SU-DHL-6 (cell line): ENCODE data around the gene FIGNL2.

Experiments
- EZH2phosphoT487 ChIP-seq: fragments of 200-600 bp; sonication (generic), shearing (Covaris generic); conservative IDR thresholded peaks from 2 replicates; pipeline ENCODE4 v1.6.1; 2018; ENCODE audit warnings: mild to moderate bottlenecking, antibody characterized with exemption, low read length, moderate library complexity, mixed read lengths
- TF ChIP-seq, protein P1 (sequence below): fragments of 200-600 bp; sonication (generic); IDR thresholded peaks from one replicate; pipeline ENCODE4 v1.5.1; 2017; ENCODE audit warnings: antibody characterized with exemption, mild to moderate bottlenecking, low read length, moderate library complexity; ENCODE audit not compliant: insufficient read depth, poor library complexity, severe bottlenecking

DNA sequence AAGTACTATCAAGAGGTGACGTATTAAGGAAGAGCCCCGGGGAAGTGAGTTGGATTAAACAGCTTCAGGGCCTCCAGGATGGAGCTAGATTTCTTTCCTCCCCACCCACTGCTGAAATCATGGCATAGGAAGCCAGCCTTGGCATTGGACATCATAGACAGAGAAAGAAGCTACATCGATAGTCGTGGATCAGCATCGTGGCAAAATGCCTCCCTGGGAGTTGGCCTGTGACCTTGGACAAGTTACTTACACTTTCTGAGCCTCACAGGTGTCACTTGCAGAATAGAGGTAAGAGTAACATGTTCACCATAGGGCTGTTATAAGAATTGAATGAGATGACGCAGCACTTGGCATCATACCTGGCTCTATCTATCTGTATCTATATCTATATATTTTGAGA, 45.3 kb upstream of the FIGNL2 start:
- TF ChIP-seq, protein P1, sequence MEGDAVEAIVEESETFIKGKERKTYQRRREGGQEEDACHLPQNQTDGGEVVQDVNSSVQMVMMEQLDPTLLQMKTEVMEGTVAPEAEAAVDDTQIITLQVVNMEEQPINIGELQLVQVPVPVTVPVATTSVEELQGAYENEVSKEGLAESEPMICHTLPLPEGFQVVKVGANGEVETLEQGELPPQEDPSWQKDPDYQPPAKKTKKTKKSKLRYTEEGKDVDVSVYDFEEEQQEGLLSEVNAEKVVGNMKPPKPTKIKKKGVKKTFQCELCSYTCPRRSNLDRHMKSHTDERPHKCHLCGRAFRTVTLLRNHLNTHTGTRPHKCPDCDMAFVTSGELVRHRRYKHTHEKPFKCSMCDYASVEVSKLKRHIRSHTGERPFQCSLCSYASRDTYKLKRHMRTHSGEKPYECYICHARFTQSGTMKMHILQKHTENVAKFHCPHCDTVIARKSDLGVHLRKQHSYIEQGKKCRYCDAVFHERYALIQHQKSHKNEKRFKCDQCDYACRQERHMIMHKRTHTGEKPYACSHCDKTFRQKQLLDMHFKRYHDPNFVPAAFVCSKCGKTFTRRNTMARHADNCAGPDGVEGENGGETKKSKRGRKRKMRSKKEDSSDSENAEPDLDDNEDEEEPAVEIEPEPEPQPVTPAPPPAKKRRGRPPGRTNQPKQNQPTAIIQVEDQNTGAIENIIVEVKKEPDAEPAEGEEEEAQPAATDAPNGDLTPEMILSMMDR, result no peak
- no peak for TF ChIP-seq EZH2phosphoT487
